H9 (cell line): ENCODE results near the gene FARS2. TPM values are rescaled to one million over a fixed set of nuclear protein-coding genes. Genes with fewer than 3 reads are reported as not detected.

Experiments used
- DNase-seq: peaks from one replicate; pipeline ENCODE4 v3.0.0-alpha.2; 2017
- H2AFZ ChIP-seq: one replicate; pipeline ENCODE4 v1.6.1; 2013; ENCODE audit warnings: mild to moderate bottlenecking, low read length, control low read depth, moderate library complexity
- H2AK5ac ChIP-seq: 2 replicates; pipeline ENCODE4 v1.6.1; 2013; ENCODE audit warnings: low read length, control low read depth, mixed read lengths; ENCODE audit not compliant: insufficient read length
- H2BK120ac ChIP-seq: one replicate; pipeline ENCODE4 v1.6.1; 2013; ENCODE audit warnings: low read depth, mild to moderate bottlenecking, low read length, control low read depth, inconsistent platforms; ENCODE audit not compliant: poor library complexity, severe bottlenecking
- H2BK12ac ChIP-seq: 2 replicates; pipeline ENCODE4 v1.6.1; 2013; ENCODE audit warnings: low read length, control low read depth, mixed read lengths, low read depth; ENCODE audit not compliant: insufficient read length
- H2BK15ac ChIP-seq: 2 replicates; pipeline ENCODE4 v1.6.1; 2013; ENCODE audit warnings: low read depth, low read length, control low read depth
- H2BK20ac ChIP-seq: one replicate; pipeline ENCODE4 v1.6.1; 2013; ENCODE audit warnings: low read depth, mild to moderate bottlenecking, low read length, control low read depth, inconsistent platforms; ENCODE audit not compliant: poor library complexity, severe bottlenecking
- H2BK5ac ChIP-seq: 2 replicates; pipeline ENCODE4 v1.6.1; 2013; ENCODE audit warnings: low read length, control low read depth, mixed read lengths; ENCODE audit not compliant: insufficient read length
- H3K14ac ChIP-seq: 2 replicates; pipeline ENCODE4 v1.6.1; 2013; ENCODE audit warnings: low read length, control low read depth; ENCODE audit not compliant: insufficient read depth
- H3K18ac ChIP-seq: 2 replicates; pipeline ENCODE4 v1.6.1; 2013; ENCODE audit warnings: low read depth, mild to moderate bottlenecking, mixed read lengths, low read length, control low read depth; ENCODE audit not compliant: insufficient read length
- H3K23ac ChIP-seq: 2 replicates; pipeline ENCODE4 v1.6.1; 2013; ENCODE audit warnings: low read length, control low read depth, mixed read lengths, low read depth; ENCODE audit not compliant: insufficient read length
- H3K23me2 ChIP-seq: 2 replicates; pipeline ENCODE4 v1.6.1; 2013; ENCODE audit warnings: low read depth, mild to moderate bottlenecking, mixed read lengths, low read length, control low read depth; ENCODE audit not compliant: insufficient read length, poor library complexity, severe bottlenecking
- H3K27ac ChIP-seq: 2 replicates; pipeline ENCODE4 v1.5.1; 2013; ENCODE audit warnings: low read length, control low read depth, mixed read lengths, low read depth; ENCODE audit not compliant: insufficient read length
- H3K27me3 ChIP-seq: 2 replicates; pipeline ENCODE4 v1.6.1; 2013; ENCODE audit warnings: low read length, control low read depth, inconsistent platforms; ENCODE audit not compliant: insufficient read depth
- H3K4ac ChIP-seq: 2 replicates; pipeline ENCODE4 v1.6.1; 2013; ENCODE audit warnings: low read depth, mild to moderate bottlenecking, control low read depth, inconsistent platforms, low read length, moderate library complexity
- H3K4me1 ChIP-seq: 2 replicates; pipeline ENCODE4 v1.6.1; 2013; ENCODE audit warnings: low read length, control low read depth, inconsistent platforms; ENCODE audit not compliant: insufficient read depth
- H3K4me2 ChIP-seq: 2 replicates; pipeline ENCODE4 v1.6.1; 2013; ENCODE audit warnings: low read length, control low read depth, mixed read lengths; ENCODE audit not compliant: insufficient read length, insufficient read depth
- H3K56ac ChIP-seq: 2 replicates; pipeline ENCODE4 v1.6.1; 2013; ENCODE audit warnings: low read depth, mild to moderate bottlenecking, mixed read lengths, low read length, control low read depth; ENCODE audit not compliant: insufficient read length
- H3K79me1 ChIP-seq: 2 replicates; pipeline ENCODE4 v1.6.1; 2013; ENCODE audit warnings: low read depth, mild to moderate bottlenecking, moderate library complexity, low read length, control low read depth, inconsistent platforms; ENCODE audit not compliant: insufficient read depth, poor library complexity, severe bottlenecking
- H3K79me2 ChIP-seq: 2 replicates; pipeline ENCODE4 v1.6.1; 2013; ENCODE audit warnings: low read length, control low read depth, inconsistent platforms; ENCODE audit not compliant: insufficient read depth
- H3K9ac ChIP-seq: 2 replicates; pipeline ENCODE4 v1.6.1; 2013; ENCODE audit warnings: low read length, control low read depth, mixed read lengths; ENCODE audit not compliant: insufficient read length; ENCODE audit errors: extremely low read depth
- H3K9me3 ChIP-seq: one replicate; pipeline ENCODE4 v1.6.1; 2013; ENCODE audit warnings: low read depth, low read length, inconsistent platforms; ENCODE audit not compliant: control insufficient read depth
- H3T11ph ChIP-seq: one replicate; pipeline ENCODE4 v1.6.1; 2013; ENCODE audit warnings: mild to moderate bottlenecking, low read length, control low read depth, inconsistent platforms
- H4K20me1 ChIP-seq: one replicate; pipeline ENCODE4 v1.6.1; 2013; ENCODE audit not compliant: control insufficient read depth, insufficient read length, insufficient read depth
- H4K5ac ChIP-seq: 2 replicates; pipeline ENCODE4 v1.6.1; 2013; ENCODE audit warnings: low read depth, mild to moderate bottlenecking, mixed read lengths, low read length, control low read depth; ENCODE audit not compliant: insufficient read length
- H4K8ac ChIP-seq: replicated peaks from 2 replicates; pipeline ENCODE4 v1.6.1; 2013; ENCODE audit warnings: low read length, control low read depth, mixed read lengths, low read depth; ENCODE audit not compliant: insufficient read length
- H4K91ac ChIP-seq: 2 replicates; pipeline ENCODE4 v1.6.1; 2013; ENCODE audit warnings: low read depth, mild to moderate bottlenecking, moderate library complexity, mixed read lengths, low read length, control low read depth; ENCODE audit not compliant: insufficient read length
- H3K27ac Mint-ChIP-seq, 3 experiments: 2 replicates in 2 of 3; 3 replicates in 1 of 3; pipeline ENCODE4 v1.8.0; 2020 to 2021; ENCODE audit warnings: mixed read lengths in 3 of 3, mild to moderate bottlenecking in 1 of 3, moderate library complexity in 1 of 3
- H3K27me3 Mint-ChIP-seq: 2 replicates; pipeline ENCODE4 v1.8.0; 2021; ENCODE audit warnings: low read depth, mild to moderate bottlenecking, moderate library complexity, mixed read lengths
- H3K36me3 Mint-ChIP-seq, 3 experiments: 2 replicates in 2 of 3; 3 replicates in 1 of 3; pipeline ENCODE4 v1.8.0; 2020 to 2021; ENCODE audit warnings: low read depth in 3 of 3, mixed read lengths in 3 of 3; ENCODE audit not compliant: insufficient read depth in 1 of 3
- H3K4me1 Mint-ChIP-seq, 2 experiments: 2 replicates each; pipeline ENCODE4 v1.8.0; 2020; ENCODE audit warnings: mixed read lengths in 2 of 2
- H3K4me3 Mint-ChIP-seq, 2 experiments: 2 replicates in 1 of 2; 3 replicates in 1 of 2; pipeline ENCODE4 v1.8.0; 2020 to 2021; ENCODE audit warnings: mild to moderate bottlenecking in 2 of 2, mixed read lengths in 2 of 2, moderate library complexity in 1 of 2
- H3K9me3 Mint-ChIP-seq, 2 experiments: 2 replicates in 1 of 2; 3 replicates in 1 of 2; pipeline ENCODE4 v1.8.0; 2020; ENCODE audit warnings: mild to moderate bottlenecking in 2 of 2, mixed read lengths in 2 of 2, moderate library complexity in 1 of 2
- CTCF ChIP-seq: fragments of 200-600 bp; sonication (generic); conservative IDR thresholded peaks from 3 replicates; pipeline ENCODE4 v1.8.0; 2021; ENCODE audit warnings: antibody characterized with exemption, mild to moderate bottlenecking
- WGBS: extraction: QIAGEN DNeasy Blood & Tissue Kit; methylation state at CpG from one replicate; pipeline ENCODE4 v1.1.7; 2013; ENCODE audit warnings: missing lambda C conversion rate, low lambda C conversion rate, mixed read lengths; ENCODE audit not compliant: insufficient read length; ENCODE audit errors: extremely low coverage; 5-methylcytosine and 5-hydroxymethylcytosine counted together
- total RNA-seq: library from RNA; stranded (reverse); gene quantifications from 2 replicates; pipeline ENCODE4 v1.2.1, GENCODE V29; 2021

The FARS2 gene
- total RNA-seq, 1 experiment from 2014 or later = 8.5 TPM

GRCh38 chr6:5718231-5718947, 457.1 kb downstream of the FARS2 start:
- H2BK120ac ChIP-seq = no peak overlapping the region
- H2BK12ac ChIP-seq = no peak overlapping the region
- H3K14ac ChIP-seq = no peak overlapping the region
- H3K4me1 ChIP-seq = peaks cover 8% of the 10 kb centered on the region; the same call in 1 of the 2 replicates
- no peak overlapping the region for H3K4me3 Mint-ChIP-seq
- H3K36me3 Mint-ChIP-seq = peaks cover 11 to 18% (median 13%) of the 10 kb centered on the region in 3 experiments
- H3K18ac ChIP-seq = no peak overlapping the region
- no CpG with 5 or more reads among the region's 5 CpGs for WGBS
- no peaks in the 10 kb centered on the region for H3K79me1 ChIP-seq
- no peak overlapping the region for H3K4ac ChIP-seq
- H2BK5ac ChIP-seq = no peak overlapping the region
- no peak overlapping the region for H2BK15ac ChIP-seq
- H3K56ac ChIP-seq = no peak overlapping the region
- H3K79me2 ChIP-seq = no peaks in the 10 kb centered on the region
- no peak overlapping the region for H3K9ac ChIP-seq
- no peak overlapping the region for H4K8ac ChIP-seq
- H2BK20ac ChIP-seq = no peak overlapping the region
- H2AK5ac ChIP-seq = no peak overlapping the region
- TF ChIP-seq CTCF = no peak
- H3K27ac ChIP-seq = no peak overlapping the region
- H3K27ac Mint-ChIP-seq = no peak overlapping the region
- peaks cover 14 to 16% of the 10 kb centered on the region in 2 experiments for H3K9me3 Mint-ChIP-seq
- H4K91ac ChIP-seq = no peak overlapping the region
- H3K23me2 ChIP-seq = no peaks in the 10 kb centered on the region
- H3K27me3 Mint-ChIP-seq = no peaks in the 10 kb centered on the region
- no peak overlapping the region for H3K23ac ChIP-seq
- no peak overlapping the region for H2AFZ ChIP-seq
- H3K4me1 Mint-ChIP-seq = peaks cover 26 to 34% of the 10 kb centered on the region in 2 experiments
- DNase-seq = no peak
- no peak overlapping the region for H3K4me2 ChIP-seq
- H3K27me3 ChIP-seq = no peaks in the 10 kb centered on the region
- H3T11ph ChIP-seq = no peak overlapping the region
- H3K9me3 ChIP-seq = no peaks in the 10 kb centered on the region
- H4K5ac ChIP-seq = no peak overlapping the region
- H4K20me1 ChIP-seq = no peaks in the 10 kb centered on the region
